Lower leg skin (tissue), 4 donors: ENCODE data around the gene FLYWCH2. TPM values are rescaled to one million over a fixed set of nuclear protein-coding genes. Genes with fewer than 3 reads are reported as not detected.

Experiments used
- DNase-seq, 2 donors: peaks; one replicate each; pipeline ENCODE4 v3.0.0-alpha.2; 2019; ENCODE audit warnings: low spot score in 2 of 2
- H3K4me3 ChIP-seq: fragments of 200-600 bp; sonication (generic); 2 replicates; pipeline ENCODE4 v1.5.1; 2017; ENCODE audit warnings: mild to moderate bottlenecking, low read depth; ENCODE audit not compliant: poor library complexity, severe bottlenecking
- CTCF ChIP-seq, 3 donors: fragments of 450-650 bp; IDR thresholded peaks; one replicate each; pipeline ENCODE4 v1.5.1; 2016; ENCODE audit warnings: antibody characterized with exemption in 3 of 3, mild to moderate bottlenecking in 3 of 3, moderate library complexity in 2 of 3
- POLR2A ChIP-seq, 2 donors: fragments of 450-650 bp; IDR thresholded peaks; one replicate each; pipeline ENCODE4 v1.6.1; 2016 to 2017; ENCODE audit warnings: antibody characterized with exemption in 2 of 2, mild to moderate bottlenecking in 1 of 2, moderate library complexity in 1 of 2
- WGBS, 2 donors: methylation state at CpG; one replicate each; pipeline ENCODE4 v1.1.5; 2018; 5-methylcytosine and 5-hydroxymethylcytosine counted together
- intact Hi-C: fragments of 100-400 bp; cut with DNase I; formaldehyde crosslinking; loops from one replicate; pipeline ENCODE4 v1.15.0; 2023; ENCODE audit warnings: low total_unique reads
- total RNA-seq, 4 donors: library from RNA; depleted of rRNA; stranded (reverse); fragments of >200 nt; gene quantifications; one replicate each; pipeline ENCODE4 v1.1.0, GENCODE V29; 2016

Gene FLYWCH2
- 10 to 100 TPM; 36.4 to 44.6 (median 40.3) TPM for total RNA-seq

- peak; percentile 99 to 100 for DNase-seq
- no peak for TF ChIP-seq POLR2A (IDR thresholded peaks at IDR 0.05)
- TF ChIP-seq CTCF (IDR thresholded peaks at IDR 0.05): no peak
- intact Hi-C loops: no loop called here
These were observed at the start of gene FLYWCH2 for GRCh38 chr16:2882650-2883457. FLYWCH2 (plus strand) TSS chr16:2883215; CDS start chr16:2896450, 13,235 bp downstream.

GRCh38 chr16:2833776-2834175, 49.2 kb upstream of the FLYWCH2 start:
- intact Hi-C loops: no loop called here
- no peak for DNase-seq
- no peak overlapping the region for H3K4me3 ChIP-seq
- TF ChIP-seq CTCF (IDR thresholded peaks at IDR 0.05): no peak
- no peak for TF ChIP-seq POLR2A (IDR thresholded peaks at IDR 0.05)
- WGBS, 2 donors: 53 to 73% methylated on average over 7 of the region's 7 CpGs

More at GRCh38 chr16:2882650-2883457, at the start of gene FLYWCH2:
- peak within 1 kb of the TSS; percentile 54 for H3K4me3 ChIP-seq
- 0 to 1% methylated on average over 25 to 38 of the region's 73 CpGs for WGBS, 2 donors

GRCh38 chr16:2834968-2835367, 48.0 kb upstream of the FLYWCH2 start:
- no peak overlapping the region for H3K4me3 ChIP-seq
- no peak for DNase-seq
- 84 to 87% methylated on average over 3 of the region's 3 CpGs for WGBS, 2 donors
- TF ChIP-seq CTCF (IDR thresholded peaks at IDR 0.05) (no peak), POLR2A (IDR thresholded peaks at IDR 0.05) (no peak)
- intact Hi-C loops: no loop called here

GRCh38 chr16:2835638-2836493, 47.1 kb upstream of the FLYWCH2 start:
- no peak for DNase-seq
- TF ChIP-seq POLR2A (IDR thresholded peaks at IDR 0.05) (no peak), CTCF (IDR thresholded peaks at IDR 0.05) (no peak)
- 37% methylated on average over 17 to 21 of the region's 22 CpGs for WGBS, 2 donors
- H3K4me3 ChIP-seq: no peak overlapping the region
- intact Hi-C loops: no loop called here

- no peak overlapping the region for H3K4me3 ChIP-seq
- DNase-seq: no peak
- TF ChIP-seq CTCF (IDR thresholded peaks at IDR 0.05) (no peak), POLR2A (IDR thresholded peaks at IDR 0.05) (no peak)
- WGBS, 2 donors: 62 to 71% methylated on average over 13 of the region's 13 CpGs
- intact Hi-C loops: no loop called here
These were observed 46.1 kb upstream of the FLYWCH2 start for GRCh38 chr16:2836646-2837508.
